Measurements from ENCODE around the gene MRTFA. TPM values are rescaled to one million over a fixed set of nuclear protein-coding genes. Genes with fewer than 3 reads are reported as not detected.

The MRTFA gene
- total and polyA plus RNA-seq, 10 donors, result 17.6 to 138 (median 83.9) TPM

DNA sequence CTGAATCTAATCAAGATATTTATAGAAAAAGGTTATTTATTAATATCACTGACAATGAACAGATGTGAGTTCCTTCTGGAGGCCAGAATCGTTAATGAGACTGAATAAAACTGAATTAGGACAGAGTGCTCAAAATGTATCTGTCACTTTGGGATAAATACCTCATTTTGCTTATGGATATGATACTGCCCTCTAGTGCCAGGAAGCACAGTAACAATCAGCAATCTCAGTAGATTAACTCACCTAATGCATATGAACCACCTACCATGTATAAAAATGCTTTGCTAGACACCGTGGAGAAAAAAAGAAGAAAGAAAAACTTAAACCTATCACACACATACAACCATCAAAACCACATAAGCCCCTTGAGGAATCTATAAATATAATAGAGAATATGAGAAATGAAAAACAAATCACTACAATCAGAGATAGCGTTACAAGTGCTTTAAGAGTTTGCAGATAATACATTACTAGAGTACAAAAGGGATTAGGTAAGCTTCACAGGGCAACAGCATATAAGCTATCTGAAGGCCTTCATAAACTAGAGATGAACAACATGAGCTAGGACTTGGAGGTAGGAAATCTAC is 148.8 kb downstream of the MRTFA start:
- peaks cover 20 to 84% (median 48%) of the 10 kb centered on the region in 6 donors for H3K4me1 ChIP-seq
- intact Hi-C loops (cut with DNase I; ENCODE audit: low total_unique reads), result no loop called here
- H3K27ac ChIP-seq, result peak overlapping the region in 2 of 8 donors; percentile 47 to 67
- no peak for TF ChIP-seq POLR2AphosphoS5 (IDR thresholded peaks at IDR 0.05)
- TF ChIP-seq, protein P1, sequence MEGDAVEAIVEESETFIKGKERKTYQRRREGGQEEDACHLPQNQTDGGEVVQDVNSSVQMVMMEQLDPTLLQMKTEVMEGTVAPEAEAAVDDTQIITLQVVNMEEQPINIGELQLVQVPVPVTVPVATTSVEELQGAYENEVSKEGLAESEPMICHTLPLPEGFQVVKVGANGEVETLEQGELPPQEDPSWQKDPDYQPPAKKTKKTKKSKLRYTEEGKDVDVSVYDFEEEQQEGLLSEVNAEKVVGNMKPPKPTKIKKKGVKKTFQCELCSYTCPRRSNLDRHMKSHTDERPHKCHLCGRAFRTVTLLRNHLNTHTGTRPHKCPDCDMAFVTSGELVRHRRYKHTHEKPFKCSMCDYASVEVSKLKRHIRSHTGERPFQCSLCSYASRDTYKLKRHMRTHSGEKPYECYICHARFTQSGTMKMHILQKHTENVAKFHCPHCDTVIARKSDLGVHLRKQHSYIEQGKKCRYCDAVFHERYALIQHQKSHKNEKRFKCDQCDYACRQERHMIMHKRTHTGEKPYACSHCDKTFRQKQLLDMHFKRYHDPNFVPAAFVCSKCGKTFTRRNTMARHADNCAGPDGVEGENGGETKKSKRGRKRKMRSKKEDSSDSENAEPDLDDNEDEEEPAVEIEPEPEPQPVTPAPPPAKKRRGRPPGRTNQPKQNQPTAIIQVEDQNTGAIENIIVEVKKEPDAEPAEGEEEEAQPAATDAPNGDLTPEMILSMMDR (IDR thresholded peaks at IDR 0.05 in 8 of 11, conservative IDR thresholded peaks at IDR 0.05 in 3 of 11), result peak; percentile 56 to 84 (median 77)
- no peaks in the 10 kb centered on the region for H3K9me3 ChIP-seq
- no peaks in the 10 kb centered on the region for H3K27me3 ChIP-seq (replicated peaks in 1 of 7)
- H3K36me3 ChIP-seq, result peaks cover 0 to 25% (median 0%) of the 10 kb centered on the region in 6 donors
- H3K4me3 ChIP-seq, result no peak overlapping the region
- DNase-seq, result no peak
- 35 to 39% (median 37%) methylated on average over 3 of the region's 3 CpGs for WGBS, 5 donors

DNA sequence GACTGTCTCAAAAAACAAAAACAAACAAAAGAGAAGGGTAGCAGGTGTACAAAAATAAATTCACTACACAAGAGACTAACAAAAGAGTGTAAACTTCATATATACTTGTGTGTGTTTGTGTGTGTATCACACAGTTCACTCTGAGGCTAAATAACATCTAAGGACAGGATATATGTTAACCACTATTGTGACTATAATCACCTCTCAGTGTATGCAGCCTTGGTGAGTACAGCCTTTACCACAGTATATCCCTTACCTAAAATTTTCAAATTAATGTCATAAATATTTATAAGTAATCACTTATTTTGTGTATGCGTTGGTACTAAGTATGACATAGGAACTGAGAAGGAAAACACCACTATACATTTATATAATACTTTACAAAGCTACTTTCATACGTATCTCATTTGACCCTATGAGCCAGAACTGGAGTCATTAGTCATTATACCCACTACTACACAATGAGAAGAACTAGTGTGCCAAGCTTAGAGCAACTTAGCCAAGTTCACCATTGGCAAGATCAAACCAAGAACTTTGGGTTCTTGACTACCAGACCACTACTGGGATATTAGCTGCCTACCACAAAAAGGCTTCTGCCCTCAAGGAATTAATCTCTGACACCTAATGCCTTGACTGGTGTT is 149.4 kb downstream of the MRTFA start:
- WGBS, 5 donors, result 83 to 90% (median 86%) methylated on average over 2 of the region's 2 CpGs

DNA sequence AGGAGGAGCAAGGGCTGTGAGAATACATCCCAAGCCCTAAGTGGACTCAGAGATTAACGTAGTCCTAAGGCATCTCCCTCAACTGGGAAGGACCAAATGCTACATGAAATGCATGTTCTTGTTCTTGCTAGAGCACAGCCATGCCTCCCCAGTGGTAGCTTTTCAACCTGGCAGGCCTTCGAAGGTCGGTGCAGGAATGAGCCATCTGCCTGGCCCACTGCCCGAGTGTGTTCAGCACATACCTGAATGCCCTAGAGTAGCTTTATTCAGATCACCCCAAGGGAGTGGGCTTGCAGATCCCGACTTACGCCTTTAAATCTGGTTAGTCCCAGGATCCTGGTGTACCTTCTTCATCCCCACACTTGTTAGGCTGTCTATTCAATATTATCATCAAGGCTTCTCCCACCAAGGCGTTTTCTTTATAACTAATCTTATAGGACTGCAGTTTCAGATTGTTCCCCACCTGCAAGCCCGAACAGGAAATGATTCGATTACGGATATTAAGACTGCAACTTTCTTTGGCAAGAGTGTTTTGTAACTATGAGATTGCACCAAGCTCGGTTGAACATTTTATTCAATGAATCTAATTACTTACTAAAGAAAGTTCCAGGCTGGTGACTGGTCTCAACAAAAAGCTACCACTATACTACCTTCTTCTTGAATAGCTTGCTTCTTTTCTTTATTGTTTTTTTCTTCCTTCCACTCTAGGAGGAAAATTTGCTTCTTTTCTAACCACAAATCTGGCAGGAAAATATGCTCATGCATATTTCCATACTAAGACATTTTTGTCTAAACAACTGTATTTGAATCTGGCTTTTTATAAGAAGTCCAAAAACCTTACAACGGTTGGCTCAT is 150.5 kb downstream of the MRTFA start:
- no peak for TF ChIP-seq POLR2A (IDR thresholded peaks at IDR 0.05)
- TF ChIP-seq, protein P1 (IDR thresholded peaks at IDR 0.05 in 8 of 11, conservative IDR thresholded peaks at IDR 0.05 in 3 of 11), result no peak
- TF ChIP-seq POLR2AphosphoS5 (IDR thresholded peaks at IDR 0.05), result no peak
- peaks cover 0 to 25% (median 0%) of the 10 kb centered on the region in 6 donors for H3K36me3 ChIP-seq
- intact Hi-C loops (cut with DNase I; ENCODE audit: low total_unique reads), result no loop called here
- 64 to 75% (median 73%) methylated on average over 12 of the region's 12 CpGs for WGBS, 5 donors
- peaks cover 9 to 84% (median 38%) of the 10 kb centered on the region in 6 donors for H3K4me1 ChIP-seq
- H3K9me3 ChIP-seq, result no peaks in the 10 kb centered on the region
- no peak overlapping the region for H3K4me3 ChIP-seq
- DNase-seq, result no peak
- no peaks in the 10 kb centered on the region for H3K27me3 ChIP-seq (replicated peaks in 1 of 7)
- H3K27ac ChIP-seq, result peak overlapping the region in 4 of 8 donors; percentile 4 to 67 (median 50)

More for the DNA sequence above, 149.4 kb downstream of the MRTFA start:
- DNase-seq, result no peak
- no peaks in the 10 kb centered on the region for H3K9me3 ChIP-seq
- peaks cover 17 to 84% (median 42%) of the 10 kb centered on the region in 6 donors for H3K4me1 ChIP-seq
- no peaks in the 10 kb centered on the region for H3K27me3 ChIP-seq (replicated peaks in 1 of 7)
- peak overlapping the region in 3 of 8 donors; percentile 47 to 67 (median 52) for H3K27ac ChIP-seq
- no peak for TF ChIP-seq POLR2AphosphoS5 (IDR thresholded peaks at IDR 0.05)
- TF ChIP-seq, protein P1 (IDR thresholded peaks at IDR 0.05 in 8 of 11, conservative IDR thresholded peaks at IDR 0.05 in 3 of 11), result no peak
- intact Hi-C loops (cut with DNase I; ENCODE audit: low total_unique reads), result no loop called here
- H3K4me3 ChIP-seq, result no peak overlapping the region
- H3K36me3 ChIP-seq, result peaks cover 0 to 25% (median 0%) of the 10 kb centered on the region in 6 donors
